ENCODE data around the gene ADAT1.

DNA sequence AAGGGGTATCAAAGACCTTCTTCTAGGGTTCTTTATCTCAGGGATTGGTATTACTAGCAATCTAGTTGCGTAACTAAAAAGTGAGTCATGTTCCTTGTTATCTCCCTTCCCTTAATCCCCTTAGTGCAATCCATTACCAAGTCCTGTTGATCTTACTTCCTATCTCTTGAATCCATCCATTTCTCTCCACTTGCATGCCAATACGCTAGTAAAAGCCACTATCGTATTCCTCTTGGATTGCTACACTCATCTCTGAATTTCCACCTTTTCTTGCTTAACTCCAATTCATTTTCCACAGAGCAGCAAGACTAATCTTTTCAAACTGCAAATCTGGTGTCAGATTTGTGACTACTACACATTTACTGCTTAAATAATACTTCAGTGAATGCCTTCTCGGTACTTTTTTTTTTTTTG is 1.8 kb upstream of the ADAT1 start:
- TF ChIP-seq SIN3A (conservative IDR thresholded peaks at IDR 0.05 in 1 of 2, IDR thresholded peaks at IDR 0.05 in 1 of 2; ENCODE audit: low read depth in 1 of 2, low read length in 2 of 2), result no peak
- TF ChIP-seq POLR2A (IDR thresholded peaks at IDR 0.05; ENCODE audit: control extremely low read depth in 1 of 2, low read depth in 2 of 2, low read length in 2 of 2), result peak in 1 of 2 experiments; percentile 7; a peak in 1 of 3 replicates
- TF ChIP-seq HDAC6 (IDR thresholded peaks at IDR 0.05; ENCODE audit: low read depth, low read length), result no peak
- no peak for TF ChIP-seq EZH2 (IDR thresholded peaks at IDR 0.05; ENCODE audit: low read depth, low read length, severe bottlenecking)
- no peak for TF ChIP-seq SP4 (IDR thresholded peaks at IDR 0.05; ENCODE audit: low read length)
- TF ChIP-seq USF2 (IDR thresholded peaks at IDR 0.05; ENCODE audit: low read length), result no peak
- TF ChIP-seq JUND (IDR thresholded peaks at IDR 0.05; ENCODE audit: low read length), result no peak
- TF ChIP-seq NRF1 (IDR thresholded peaks at IDR 0.05; ENCODE audit: low read depth, low read length), result no peak
- TF ChIP-seq CTCF (IDR thresholded peaks at IDR 0.05; ENCODE audit: control extremely low read depth in 1 of 3, insufficient read depth in 1 of 3, low read depth in 1 of 3, low read length in 3 of 3), result no peak
- TF ChIP-seq, protein P1, sequence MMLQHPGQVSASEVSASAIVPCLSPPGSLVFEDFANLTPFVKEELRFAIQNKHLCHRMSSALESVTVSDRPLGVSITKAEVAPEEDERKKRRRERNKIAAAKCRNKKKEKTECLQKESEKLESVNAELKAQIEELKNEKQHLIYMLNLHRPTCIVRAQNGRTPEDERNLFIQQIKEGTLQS (IDR thresholded peaks at IDR 0.05; ENCODE audit: insufficient read depth, low read depth, low read length), result no peak
- TF ChIP-seq, protein P2, sequence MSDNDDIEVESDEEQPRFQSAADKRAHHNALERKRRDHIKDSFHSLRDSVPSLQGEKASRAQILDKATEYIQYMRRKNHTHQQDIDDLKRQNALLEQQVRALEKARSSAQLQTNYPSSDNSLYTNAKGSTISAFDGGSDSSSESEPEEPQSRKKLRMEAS (IDR thresholded peaks at IDR 0.05), result no peak
- TF ChIP-seq CHD2 (IDR thresholded peaks at IDR 0.05; ENCODE audit: low read length), result no peak
- no peak for TF ChIP-seq RAD21 (IDR thresholded peaks at IDR 0.05 in 1 of 2, conservative IDR thresholded peaks at IDR 0.05 in 1 of 2; ENCODE audit: low read depth in 2 of 2, low read length in 2 of 2)

All from H1 (cell line).